ENCODE data around the gene SMS.
A peak's percentile ranks its signal among the peaks of the same experiment; 100 is the strongest.

SMS gene

DNA sequence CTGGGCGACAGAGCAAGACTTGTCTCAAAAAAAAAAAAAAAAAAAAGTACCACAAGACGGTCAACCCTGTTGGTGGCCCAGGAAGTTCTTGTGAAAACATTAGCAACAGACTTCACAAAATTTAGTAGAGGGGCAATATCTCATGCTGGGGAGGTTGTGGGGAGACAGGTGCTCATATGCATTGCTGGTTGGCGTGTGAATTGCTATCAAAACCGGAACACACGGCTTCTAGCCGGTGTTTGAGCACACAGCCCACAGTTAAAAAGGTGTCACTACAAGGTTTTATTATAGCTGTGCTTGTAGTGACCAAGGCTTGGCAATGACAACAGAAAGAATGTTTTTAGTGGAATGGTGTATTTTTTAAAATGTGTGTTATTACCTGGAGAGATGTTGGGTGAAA is 41.8 kb downstream of the SMS start:
- DNase-seq (ENCODE audit: low spot score), result no peak

- peak; percentile 34 for DNase-seq (ENCODE audit: low spot score)
Observed at GRCh38 chrX:21985332-21985777, 44.8 kb downstream of the SMS start.

DNA sequence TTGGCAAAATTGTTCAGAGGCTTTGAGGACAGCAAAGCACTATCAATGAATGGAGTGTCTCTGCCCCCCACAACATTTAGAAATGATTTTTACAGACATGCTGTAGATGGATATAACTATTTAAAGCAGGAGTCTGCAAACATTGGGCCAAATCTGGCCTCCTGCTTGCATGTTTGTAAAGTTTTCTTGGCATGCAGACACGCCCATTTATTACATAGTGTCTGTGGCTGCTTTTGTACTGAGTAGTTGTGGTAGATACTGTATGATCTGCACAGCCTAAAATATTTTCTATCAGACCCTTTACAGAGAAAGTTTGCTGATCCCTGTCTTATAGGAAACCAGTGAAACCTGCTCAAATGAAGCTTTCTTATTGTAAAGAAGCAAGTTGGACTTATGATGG is 46.1 kb downstream of the SMS start:
- DNase-seq (ENCODE audit: low spot score), result no peak

GRCh38 chrX:21989384-21989783 is 48.9 kb downstream of the SMS start:
- DNase-seq (ENCODE audit: low spot score), result no peak

DNA sequence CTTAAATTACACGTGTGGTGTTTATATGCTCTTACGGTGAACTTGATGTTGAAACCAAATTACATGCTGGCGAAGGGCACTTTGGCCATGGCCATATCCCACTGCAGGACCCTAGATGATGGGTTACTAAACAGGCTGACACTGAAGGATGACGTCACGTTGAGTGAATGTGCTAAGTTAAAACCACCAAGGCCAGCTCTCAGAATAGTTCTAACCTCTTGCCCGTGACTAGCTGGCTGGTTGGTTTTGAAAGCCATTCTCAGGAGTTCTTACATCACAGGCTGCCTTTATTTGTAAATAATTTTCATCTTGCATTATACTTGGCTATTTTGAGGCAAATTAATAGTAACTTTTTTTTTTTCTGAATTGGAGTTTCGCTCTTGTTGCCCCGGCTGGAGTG is 50.3 kb downstream of the SMS start:
- no peak for DNase-seq (ENCODE audit: low spot score)

DNA sequence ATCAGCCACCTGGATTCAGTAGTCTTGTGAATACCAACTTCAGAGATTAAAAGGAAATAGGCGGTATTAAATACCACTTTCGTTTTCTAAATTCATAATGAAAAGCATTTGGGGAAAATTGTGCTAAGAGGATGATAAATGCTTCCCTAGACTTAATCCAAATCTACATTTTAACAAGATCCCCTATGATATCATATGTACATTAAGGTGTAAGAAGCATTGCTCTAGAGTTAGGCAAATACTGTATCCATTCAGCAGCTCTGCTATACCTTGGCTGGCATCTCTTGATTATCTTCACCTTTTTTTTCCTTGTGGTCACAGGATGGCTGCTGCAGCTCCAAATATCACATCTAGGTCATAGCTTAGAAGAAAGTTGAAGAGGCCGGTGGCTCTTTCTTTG is 51.0 kb downstream of the SMS start:
- DNase-seq (ENCODE audit: low spot score), result no peak

DNA sequence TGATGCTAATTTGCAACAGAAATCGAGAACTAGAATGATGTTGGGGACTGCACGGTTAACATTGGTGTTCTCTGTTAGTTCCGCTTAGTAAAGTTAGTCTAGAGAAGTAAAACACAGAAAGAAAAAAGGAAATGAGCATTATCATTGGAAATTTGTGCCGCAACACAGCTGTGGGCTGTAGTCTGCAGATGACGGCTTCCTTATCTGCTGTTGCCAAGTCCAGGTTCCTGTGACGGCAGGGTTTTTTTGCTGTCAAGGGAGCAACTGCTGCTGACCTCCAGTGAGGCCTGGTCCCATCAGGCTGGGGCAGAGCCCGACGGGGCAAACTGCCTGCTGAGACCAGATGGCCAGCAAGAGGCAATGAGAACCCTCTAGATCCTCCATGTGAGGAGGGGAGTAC is 52.8 kb downstream of the SMS start:
- DNase-seq (ENCODE audit: low spot score), result no peak

DNA sequence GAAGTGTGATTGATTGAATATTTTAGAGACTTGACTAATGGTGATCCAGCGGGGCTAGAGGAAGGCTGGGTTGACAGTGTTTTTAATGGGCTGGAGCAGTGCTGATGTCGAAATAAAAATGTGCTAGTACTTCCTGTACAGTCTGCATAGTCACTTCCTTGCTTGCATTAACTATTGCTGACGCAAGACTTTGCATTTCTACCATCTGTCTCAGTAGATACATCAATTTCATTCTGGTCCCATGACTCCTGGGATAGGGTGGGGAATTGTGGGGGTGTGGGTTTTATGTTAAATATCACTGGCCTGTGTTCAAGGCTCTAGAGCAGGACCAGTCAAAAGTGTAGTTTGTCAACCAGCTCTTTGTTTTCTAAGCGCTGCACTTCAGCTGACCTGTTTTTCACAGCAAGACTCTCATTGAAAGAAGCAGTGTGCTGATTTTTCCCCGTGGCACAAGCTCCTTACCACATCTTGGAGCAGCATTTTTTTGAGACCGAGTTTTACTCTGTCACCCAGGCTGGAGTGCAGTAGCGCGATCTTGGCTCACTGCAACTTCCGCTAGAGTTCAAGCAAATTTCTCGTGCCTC is 56.5 kb downstream of the SMS start:
- no peak for DNase-seq (ENCODE audit: low spot score)

DNA sequence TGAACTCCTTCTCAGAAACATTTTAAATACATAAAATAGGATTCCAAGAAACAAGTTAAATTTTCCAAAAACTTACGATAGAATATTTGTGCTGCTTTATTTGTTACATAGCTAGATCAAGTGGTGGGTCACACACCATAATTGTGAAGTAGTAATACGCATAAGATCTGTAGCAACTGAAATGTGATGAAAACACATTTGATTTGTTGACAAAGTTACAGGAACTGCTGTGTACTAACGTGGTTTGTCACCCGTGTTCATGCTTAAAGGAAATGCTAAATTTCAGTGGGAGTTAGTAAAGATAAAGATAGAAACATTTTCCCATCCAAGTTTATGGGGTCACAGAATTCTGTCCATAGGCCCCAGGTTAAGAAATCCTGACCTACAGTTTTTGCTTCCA is 57.5 kb downstream of the SMS start:
- no peak for DNase-seq (ENCODE audit: low spot score)

GRCh38 chrX:22004866-22005265 is 64.4 kb downstream of the SMS start:
- DNase-seq (ENCODE audit: low spot score), result no peak

DNA sequence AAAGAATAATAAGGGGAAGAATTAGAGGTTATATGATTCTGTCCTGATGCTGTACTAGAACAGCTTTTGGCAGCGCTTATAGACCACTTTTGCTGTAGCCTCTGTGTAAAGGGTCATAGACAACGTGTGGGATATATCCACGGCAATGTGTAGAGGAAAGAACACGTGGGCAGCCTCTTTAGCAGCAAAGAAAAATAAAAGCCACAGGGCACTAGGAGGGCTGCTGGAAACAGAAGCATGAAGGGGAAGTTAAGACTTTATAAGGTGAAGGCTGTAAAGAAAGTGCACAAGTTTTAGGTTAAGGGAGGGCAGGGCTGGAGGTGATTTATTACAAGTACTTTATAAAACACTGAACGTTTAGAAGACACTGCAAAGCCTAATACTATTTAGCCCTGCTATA is 71.5 kb downstream of the SMS start:
- DNase-seq (ENCODE audit: low spot score), result no peak

DNA sequence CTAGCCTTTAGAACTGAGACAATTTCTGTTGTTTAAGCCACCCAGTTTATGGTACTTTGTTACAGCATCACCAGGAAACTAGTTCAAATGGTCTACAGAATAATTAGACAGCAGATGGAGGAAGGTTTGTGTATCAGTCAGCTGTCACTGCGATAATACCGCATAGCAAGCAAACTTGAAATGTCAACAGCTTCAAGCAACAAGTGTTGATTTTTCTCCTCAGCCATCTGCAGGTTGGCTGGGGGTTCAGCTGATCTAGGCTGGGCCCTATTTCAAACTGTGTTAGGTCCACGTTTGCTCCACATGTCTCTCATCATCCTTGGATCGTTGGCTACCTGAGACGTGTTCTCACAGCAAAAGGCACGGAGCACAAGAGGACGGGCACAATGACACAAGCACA is 72.4 kb downstream of the SMS start:
- DNase-seq (ENCODE audit: low spot score), result no peak

DNA sequence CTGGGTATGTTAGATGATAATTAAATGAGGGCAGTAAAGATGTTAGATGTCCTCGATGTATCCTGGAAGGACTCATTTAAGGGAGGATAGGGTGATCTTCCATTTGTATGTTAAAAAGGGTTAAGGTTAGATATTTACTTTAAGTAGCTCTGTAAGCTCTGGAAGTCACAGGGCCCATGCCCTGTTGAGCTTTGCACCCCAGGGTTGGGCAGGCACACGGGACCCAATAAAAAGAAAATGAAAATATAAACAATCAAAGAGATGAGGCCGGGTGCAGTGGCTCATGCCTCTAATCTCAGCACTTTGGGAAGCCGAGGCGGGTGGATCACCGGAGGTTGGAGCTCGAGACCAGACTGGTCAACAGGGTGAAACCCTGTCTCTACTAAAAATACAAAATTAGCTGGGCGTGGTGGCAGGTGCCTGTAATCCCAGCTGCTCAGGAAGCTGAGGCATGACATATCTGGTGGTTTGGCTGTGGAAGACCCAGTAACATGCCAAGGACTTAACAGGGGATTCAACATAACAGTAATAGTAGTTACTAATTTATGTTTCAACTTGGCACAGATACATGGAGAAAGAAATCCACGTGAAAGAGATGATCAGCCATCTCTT is 74.7 kb downstream of the SMS start:
- no peak for DNase-seq (ENCODE audit: low spot score)

DNA sequence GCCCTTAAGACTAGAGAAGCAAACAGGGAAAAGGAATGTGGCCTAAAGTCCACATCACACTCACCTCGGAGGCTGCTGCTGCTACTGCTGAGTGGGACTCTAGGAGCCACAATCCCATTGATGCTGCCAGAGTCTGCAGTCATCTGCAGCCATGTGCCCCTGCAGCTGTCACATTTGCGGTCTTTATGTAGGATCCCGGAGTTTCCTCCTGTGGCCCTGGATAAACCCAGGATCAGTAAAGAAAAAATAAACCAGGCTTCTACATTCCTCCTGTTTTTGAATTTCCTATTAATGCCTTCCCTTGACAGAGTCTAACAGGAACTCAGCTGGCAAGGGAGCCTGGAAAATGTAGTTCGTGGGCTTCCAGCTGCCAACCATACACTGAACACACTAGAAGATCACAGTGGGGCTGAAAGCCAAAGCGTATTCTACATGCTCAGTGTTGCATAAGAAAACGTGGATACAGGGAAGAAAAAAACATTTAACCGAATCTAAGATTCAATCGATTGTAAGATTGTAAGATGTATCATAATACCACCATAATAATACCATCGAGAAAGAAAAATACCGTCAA is 81.3 kb downstream of the SMS start:
- no peak for DNase-seq (ENCODE audit: low spot score)

GRCh38 chrX:22024577-22024976 is 84.1 kb downstream of the SMS start:
- DNase-seq (ENCODE audit: low spot score), result no peak

DNA sequence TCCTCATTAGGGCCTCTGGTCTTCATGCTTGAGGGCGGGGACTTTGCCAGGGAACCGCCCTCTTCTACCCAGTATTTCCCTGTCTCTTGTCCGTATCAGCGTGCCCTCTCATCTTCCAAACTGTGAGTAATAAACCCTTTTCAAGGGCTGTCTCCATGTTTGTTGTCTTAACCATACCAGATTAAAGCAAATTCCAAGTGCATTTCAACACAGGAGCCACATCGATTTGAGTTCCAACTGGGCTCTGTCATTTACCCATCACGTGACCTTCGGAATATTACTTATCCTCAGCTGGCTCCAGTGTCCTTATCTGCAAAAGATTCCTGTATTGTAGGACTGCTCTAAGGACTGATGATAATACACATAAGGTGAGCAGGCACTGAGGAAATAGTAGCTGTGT is 85.2 kb downstream of the SMS start:
- no peak for DNase-seq (ENCODE audit: low spot score)

- DNase-seq (ENCODE audit: low spot score), result no peak
Observed at GRCh38 chrX:22026731-22027130, 86.2 kb downstream of the SMS start.

DNA sequence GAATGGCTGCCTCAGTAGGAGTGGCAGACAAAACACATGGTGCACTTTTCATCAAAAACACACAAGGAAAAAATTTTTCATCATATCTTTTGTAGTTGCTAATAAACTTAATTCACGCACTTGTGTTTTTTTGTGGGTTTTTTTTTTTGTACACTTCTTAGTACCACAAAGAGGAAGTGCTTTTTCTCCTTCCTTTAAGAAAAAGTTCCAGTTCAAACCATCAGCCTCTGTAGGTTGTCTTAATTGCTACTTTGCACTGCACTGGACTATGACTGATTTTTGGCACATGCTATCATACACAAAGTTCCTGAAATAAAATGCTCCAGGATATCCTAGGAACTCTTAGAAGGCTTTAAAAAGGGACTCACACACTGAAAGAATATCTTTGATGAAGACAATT is 91.6 kb downstream of the SMS start, which contains the start of gene PHEX:
PHEX (plus strand) TSS at position 242 of the 400 bp plus-strand sequence. CDS start 681 bp downstream, outside the sequence.
- no peak for DNase-seq (ENCODE audit: low spot score)

- DNase-seq (ENCODE audit: low spot score), result no peak
Observed at GRCh38 chrX:22032506-22032905, 92.0 kb downstream of the SMS start.

DNA sequence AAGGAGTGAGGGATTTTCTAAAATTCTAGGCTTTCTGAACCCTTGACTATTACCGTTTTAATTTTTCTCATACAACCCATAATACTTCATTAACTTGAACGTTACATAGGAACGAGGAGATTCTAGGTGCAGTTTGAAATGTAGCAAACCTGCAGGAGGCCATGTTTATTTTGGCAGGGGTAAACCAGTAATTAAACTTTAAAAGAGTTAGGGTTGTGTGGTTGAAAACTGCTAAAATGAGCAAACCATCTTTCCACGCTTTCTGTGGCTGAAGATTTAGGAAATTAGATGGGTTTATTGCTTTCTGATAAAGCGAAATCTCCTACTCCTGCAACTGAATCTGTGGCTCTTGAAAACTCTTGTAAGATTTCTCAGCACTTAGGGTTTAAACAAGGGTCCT is 93.3 kb downstream of the SMS start:
- DNase-seq (ENCODE audit: low spot score), result no peak

DNA sequence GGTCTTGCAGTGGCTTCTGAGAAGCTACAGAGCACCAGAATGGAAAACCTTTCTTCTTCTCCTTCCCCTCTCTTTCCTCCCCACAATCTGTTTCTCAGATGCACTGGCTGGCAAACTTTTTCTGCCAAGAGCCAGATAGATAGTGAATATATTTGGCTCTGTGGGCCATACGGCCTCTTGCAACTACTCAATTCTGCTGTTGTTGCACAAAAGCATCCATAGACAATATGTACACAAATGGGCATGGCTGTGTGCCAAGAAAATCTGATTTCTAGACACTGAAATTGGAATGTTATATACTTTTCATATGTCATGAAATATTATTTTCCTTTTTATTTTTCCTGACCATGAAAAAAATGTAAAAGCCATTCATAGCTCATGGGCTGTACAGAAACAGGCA is 94.7 kb downstream of the SMS start:
- DNase-seq (ENCODE audit: low spot score), result no peak

- DNase-seq (ENCODE audit: low spot score), result no peak
Observed at GRCh38 chrX:22037225-22037624, 96.7 kb downstream of the SMS start.

DNA sequence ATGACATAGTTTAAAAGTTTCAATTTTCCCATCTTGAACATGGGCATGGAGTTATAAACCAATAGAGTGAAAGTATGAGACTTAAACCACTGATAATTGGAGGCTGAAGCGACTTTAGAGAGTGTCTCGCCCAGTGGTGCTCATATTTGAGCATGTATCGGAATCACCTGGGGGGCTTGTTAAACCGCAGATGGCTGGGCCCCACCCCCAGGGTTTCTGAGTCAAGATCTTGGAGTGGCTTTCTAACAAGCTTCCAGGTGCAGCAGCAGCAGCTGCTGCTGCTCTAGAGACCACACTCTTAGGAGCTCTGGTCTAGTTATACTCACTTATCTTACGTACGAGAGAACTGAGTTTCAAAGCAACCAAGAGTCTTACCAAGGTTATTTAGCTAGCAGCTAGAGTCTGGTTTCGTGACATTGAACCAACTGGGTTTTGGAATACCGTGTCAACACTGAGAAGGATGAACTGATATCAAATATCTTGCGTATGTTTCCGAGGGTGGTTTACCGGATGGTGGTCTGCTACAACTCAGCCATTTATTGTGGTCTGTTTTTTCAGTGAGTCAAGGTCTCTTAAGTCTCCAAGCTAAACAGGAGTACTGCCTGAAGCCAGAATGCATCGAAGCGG is 97.5 kb downstream of the SMS start:
- DNase-seq (ENCODE audit: low spot score), result no peak

All from HuH-7.5 (cell line).